ENCODE measurements around the gene ANKRD23.
"Not testable (repeated sequence)": the region's sequence is repeated elsewhere in the genome, so short reads cannot be mapped to it uniquely, and the experiment has no call there.

ANKRD23 gene

GRCh38 chr2:96866986-96867755 lies 23.4 kb upstream of the ANKRD23 start:
- H3K4me3 ChIP-seq (ENCODE audit: low read length) = peak overlapping the region; percentile 88
- peak overlapping the region; percentile 99 for H3K4me2 ChIP-seq (ENCODE audit: low read length)
- H3K9ac ChIP-seq (ENCODE audit: low read depth, low read length) = peak overlapping the region; percentile 94
- no peaks in the 10 kb centered on the region for H3K27me3 ChIP-seq (ENCODE audit: control insufficient read depth, insufficient read depth, low read length)
- H3K36me3 ChIP-seq (ENCODE audit: insufficient read depth, low read length) = peaks cover 52% of the 10 kb centered on the region
- peaks cover 22% of the 10 kb centered on the region for H3K4me1 ChIP-seq (ENCODE audit: control insufficient read depth, insufficient read depth, low read length)
- H3K9me3 ChIP-seq (replicated peaks; ENCODE audit: low read length) = no peaks in the 10 kb centered on the region

GRCh38 chr2:96866586-96866985 lies 22.8 kb upstream of the ANKRD23 start:
- Histone ChIP-seq H3K9me3 (replicated peaks; ENCODE audit: low read length) (no peaks in the 10 kb centered on the region), H3K27me3 (ENCODE audit: control insufficient read depth, insufficient read depth, low read length) (no peaks in the 10 kb centered on the region), H3K36me3 (ENCODE audit: insufficient read depth, low read length) (peaks cover 57% of the 10 kb centered on the region), H3K4me3 (ENCODE audit: low read length) (peak overlapping the region; percentile 88), H3K9ac (ENCODE audit: low read depth, low read length) (peak overlapping the region; percentile 94), H3K4me2 (ENCODE audit: low read length) (peak overlapping the region; percentile 99), H3K4me1 (ENCODE audit: control insufficient read depth, insufficient read depth, low read length) (peaks cover 26% of the 10 kb centered on the region)

- Histone ChIP-seq H3K36me3 (ENCODE audit: insufficient read depth, low read length) (peaks cover 62% of the 10 kb centered on the region), H3K9ac (ENCODE audit: low read depth, low read length) (peak overlapping the region; percentile 94), H3K27me3 (ENCODE audit: control insufficient read depth, insufficient read depth, low read length) (no peaks in the 10 kb centered on the region), H3K4me3 (ENCODE audit: low read length) (peak overlapping the region; percentile 88), H3K4me1 (ENCODE audit: control insufficient read depth, insufficient read depth, low read length) (peaks cover 26% of the 10 kb centered on the region), H3K9me3 (replicated peaks; ENCODE audit: low read length) (no peaks in the 10 kb centered on the region), H3K4me2 (ENCODE audit: low read length) (peak overlapping the region; percentile 99)
Observed at GRCh38 chr2:96866149-96866548, 22.3 kb upstream of the ANKRD23 start.

- Histone ChIP-seq H3K4me3 (ENCODE audit: low read length) (no peak overlapping the region), H3K9me3 (replicated peaks; ENCODE audit: low read length) (no peaks in the 10 kb centered on the region), H3K36me3 (ENCODE audit: insufficient read depth, low read length) (peaks cover 67% of the 10 kb centered on the region), H3K4me2 (ENCODE audit: low read length) (peak overlapping the region; percentile 99), H3K27me3 (ENCODE audit: control insufficient read depth, insufficient read depth, low read length) (no peaks in the 10 kb centered on the region), H3K9ac (ENCODE audit: low read depth, low read length) (no peak overlapping the region), H3K4me1 (ENCODE audit: control insufficient read depth, insufficient read depth, low read length) (peaks cover 26% of the 10 kb centered on the region)
Observed at GRCh38 chr2:96865654-96866053, 21.8 kb upstream of the ANKRD23 start.

GRCh38 chr2:96864343-96865091 lies 20.7 kb upstream of the ANKRD23 start:
- Histone ChIP-seq H3K4me3 (ENCODE audit: low read length) (no peak overlapping the region), H3K9me3 (replicated peaks; ENCODE audit: low read length) (no peaks in the 10 kb centered on the region), H3K4me2 (ENCODE audit: low read length) (no peak overlapping the region), H3K9ac (ENCODE audit: low read depth, low read length) (no peak overlapping the region), H3K36me3 (ENCODE audit: insufficient read depth, low read length) (peaks cover 73% of the 10 kb centered on the region), H3K4me1 (ENCODE audit: control insufficient read depth, insufficient read depth, low read length) (peaks cover 23% of the 10 kb centered on the region), H3K27me3 (ENCODE audit: control insufficient read depth, insufficient read depth, low read length) (no peaks in the 10 kb centered on the region)

GRCh38 chr2:96863575-96864342 lies 19.9 kb upstream of the ANKRD23 start:
- Histone ChIP-seq H3K27me3 (ENCODE audit: control insufficient read depth, insufficient read depth, low read length) (no peaks in the 10 kb centered on the region), H3K9me3 (replicated peaks; ENCODE audit: low read length) (no peaks in the 10 kb centered on the region), H3K36me3 (ENCODE audit: insufficient read depth, low read length) (peaks cover 73% of the 10 kb centered on the region), H3K4me2 (ENCODE audit: low read length) (no peak overlapping the region), H3K9ac (ENCODE audit: low read depth, low read length) (no peak overlapping the region), H3K4me1 (ENCODE audit: control insufficient read depth, insufficient read depth, low read length) (peaks cover 31% of the 10 kb centered on the region), H3K4me3 (ENCODE audit: low read length) (no peak overlapping the region)

GRCh38 chr2:96863056-96863455 lies 19.2 kb upstream of the ANKRD23 start:
- not testable (repeated sequence) for H3K9ac ChIP-seq (ENCODE audit: low read depth, low read length); H3K27me3 ChIP-seq (ENCODE audit: control insufficient read depth, insufficient read depth, low read length); H3K4me3 ChIP-seq (ENCODE audit: low read length); H3K9me3 ChIP-seq (replicated peaks; ENCODE audit: low read length); H3K4me2 ChIP-seq (ENCODE audit: low read length)
- Histone ChIP-seq H3K4me1 (ENCODE audit: control insufficient read depth, insufficient read depth, low read length) (peaks cover 35% of the 10 kb centered on the region), H3K36me3 (ENCODE audit: insufficient read depth, low read length) (peaks cover 73% of the 10 kb centered on the region)

GRCh38 chr2:96861074-96861473 lies 17.3 kb upstream of the ANKRD23 start:
- Histone ChIP-seq H3K4me2 (ENCODE audit: low read length) (no peak overlapping the region), H3K36me3 (ENCODE audit: insufficient read depth, low read length) (peaks cover 56% of the 10 kb centered on the region), H3K4me1 (ENCODE audit: control insufficient read depth, insufficient read depth, low read length) (peaks cover 28% of the 10 kb centered on the region), H3K4me3 (ENCODE audit: low read length) (no peak overlapping the region), H3K9ac (ENCODE audit: low read depth, low read length) (no peak overlapping the region), H3K27me3 (ENCODE audit: control insufficient read depth, insufficient read depth, low read length) (no peaks in the 10 kb centered on the region), H3K9me3 (replicated peaks; ENCODE audit: low read length) (no peaks in the 10 kb centered on the region)

GRCh38 chr2:96860065-96861029 lies 16.5 kb upstream of the ANKRD23 start:
- H3K36me3 ChIP-seq (ENCODE audit: insufficient read depth, low read length) = peaks cover 49% of the 10 kb centered on the region
- no peak overlapping the region for H3K4me2 ChIP-seq (ENCODE audit: low read length)
- H3K9me3 ChIP-seq (replicated peaks; ENCODE audit: low read length) = no peaks in the 10 kb centered on the region
- H3K27me3 ChIP-seq (ENCODE audit: control insufficient read depth, insufficient read depth, low read length) = no peaks in the 10 kb centered on the region
- H3K4me3 ChIP-seq (ENCODE audit: low read length) = no peak overlapping the region
- H3K9ac ChIP-seq (ENCODE audit: low read depth, low read length) = no peak overlapping the region
- H3K4me1 ChIP-seq (ENCODE audit: control insufficient read depth, insufficient read depth, low read length) = peaks cover 25% of the 10 kb centered on the region

- H3K36me3 ChIP-seq (ENCODE audit: insufficient read depth, low read length) = peaks cover 42% of the 10 kb centered on the region
- H3K9me3 ChIP-seq (replicated peaks; ENCODE audit: low read length) = no peaks in the 10 kb centered on the region
- H3K4me2 ChIP-seq (ENCODE audit: low read length) = no peak overlapping the region
- H3K9ac ChIP-seq (ENCODE audit: low read depth, low read length) = no peak overlapping the region
- no peak overlapping the region for H3K4me3 ChIP-seq (ENCODE audit: low read length)
- H3K4me1 ChIP-seq (ENCODE audit: control insufficient read depth, insufficient read depth, low read length) = peaks cover 25% of the 10 kb centered on the region
- no peaks in the 10 kb centered on the region for H3K27me3 ChIP-seq (ENCODE audit: control insufficient read depth, insufficient read depth, low read length)
Observed at GRCh38 chr2:96859681-96860064, 15.9 kb upstream of the ANKRD23 start.
